GM18508 (cell line): ENCODE measurements around the gene HIPK2.
A peak's percentile ranks its signal among the peaks of the same experiment; 100 is the strongest.

Experiments used
- ATAC-seq: cut with Tn5 transposase; IDR thresholded peaks from one replicate; pipeline ENCODE4 v1.9.1; 2021; ENCODE audit warnings: moderate number of reproducible peaks; ENCODE audit not compliant: insufficient read depth, unreplicated experiment

Gene HIPK2

DNA sequence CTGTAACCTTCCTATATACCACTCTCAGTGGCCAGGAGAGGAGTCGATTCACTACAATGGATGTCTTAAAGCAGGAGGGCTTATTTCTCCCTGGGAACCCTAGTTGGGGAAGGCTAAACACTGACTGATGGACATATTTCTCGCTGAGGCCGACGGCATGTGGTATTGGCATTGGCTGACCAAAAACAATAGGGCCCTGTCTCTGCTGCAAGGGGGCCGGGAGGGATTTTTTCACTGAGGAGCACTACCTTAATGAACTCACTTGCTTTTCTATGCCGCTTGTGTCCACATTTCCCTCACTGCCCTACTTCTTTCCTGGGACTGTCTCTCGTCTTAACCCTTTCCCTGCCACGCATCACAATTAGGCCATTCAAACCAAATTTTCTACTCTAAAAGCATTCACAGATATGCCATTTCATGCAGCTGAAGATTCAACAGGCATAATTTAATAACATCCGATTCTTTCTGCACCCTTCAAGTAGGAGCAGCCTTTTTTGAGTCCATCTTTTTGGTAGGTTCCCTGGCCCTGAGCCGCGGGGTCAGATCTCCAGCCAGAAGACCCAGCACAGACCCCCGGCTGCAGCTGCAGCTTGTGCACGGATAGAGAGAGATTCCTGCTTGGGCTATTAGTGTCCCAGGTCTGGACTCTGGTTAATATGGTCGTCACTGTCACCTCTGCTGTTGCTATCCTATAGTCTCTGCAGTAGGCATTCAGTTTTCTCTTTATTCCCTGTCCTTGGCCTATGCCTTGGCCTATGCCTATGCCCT is 118.7 kb downstream of the HIPK2 start:
- no peak for ATAC-seq

DNA sequence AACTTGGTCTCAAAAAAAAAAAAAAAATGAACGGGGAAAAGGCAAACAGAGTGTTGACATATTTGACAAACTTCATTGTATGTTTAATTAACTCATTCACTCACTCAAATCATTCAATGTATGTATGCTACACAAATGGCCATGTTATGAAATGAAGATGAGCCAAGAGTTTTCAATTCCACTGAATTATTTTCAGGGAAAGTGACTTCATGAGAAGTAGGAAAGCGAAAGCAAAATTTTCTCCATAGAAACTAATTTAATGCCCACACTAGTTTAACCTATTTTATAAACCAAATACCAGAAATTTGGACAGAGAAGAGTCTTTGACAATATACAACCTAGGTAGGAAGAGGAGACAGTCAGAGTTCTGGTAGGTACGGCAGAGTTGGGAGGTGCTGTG is 119.5 kb downstream of the HIPK2 start:
- ATAC-seq, result no peak

DNA sequence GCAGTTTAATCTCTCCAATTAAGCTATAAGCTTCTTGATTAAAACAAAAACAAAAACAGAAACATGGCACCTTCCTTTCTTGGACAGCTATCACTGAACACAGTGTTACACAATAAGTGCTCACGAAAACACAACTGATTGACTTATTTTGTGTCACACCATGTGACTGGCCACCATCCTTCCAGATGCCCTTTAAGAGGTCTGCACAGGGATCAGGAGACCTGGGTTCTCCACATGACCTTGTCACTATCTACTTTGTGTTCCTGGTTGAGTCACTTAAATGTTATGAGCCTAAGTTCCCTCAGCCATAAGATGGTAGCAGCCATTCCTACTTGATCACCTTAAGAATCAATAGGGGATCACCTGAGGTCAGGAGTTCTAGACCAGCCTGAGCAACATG is 120.1 kb downstream of the HIPK2 start:
- no peak for ATAC-seq

DNA sequence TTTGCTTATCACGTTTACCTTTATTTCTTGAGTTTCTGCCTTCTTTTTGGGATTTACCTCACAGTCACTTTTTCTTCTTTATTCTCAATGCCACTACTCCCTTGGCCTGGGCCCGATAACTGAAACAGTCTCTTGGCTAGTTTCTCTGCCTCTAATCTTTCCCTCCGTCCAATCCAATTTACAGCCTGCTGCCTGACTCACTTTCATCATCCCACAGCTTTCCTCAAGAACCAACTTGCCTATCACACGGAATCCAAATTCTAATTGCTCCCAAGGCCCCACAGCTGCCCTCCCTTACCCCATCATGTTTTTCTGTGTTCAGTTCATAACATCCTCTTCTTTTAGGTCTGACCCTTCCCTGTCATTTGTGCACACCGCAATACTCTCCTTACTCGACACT is 121.4 kb downstream of the HIPK2 start:
- no peak for ATAC-seq

DNA sequence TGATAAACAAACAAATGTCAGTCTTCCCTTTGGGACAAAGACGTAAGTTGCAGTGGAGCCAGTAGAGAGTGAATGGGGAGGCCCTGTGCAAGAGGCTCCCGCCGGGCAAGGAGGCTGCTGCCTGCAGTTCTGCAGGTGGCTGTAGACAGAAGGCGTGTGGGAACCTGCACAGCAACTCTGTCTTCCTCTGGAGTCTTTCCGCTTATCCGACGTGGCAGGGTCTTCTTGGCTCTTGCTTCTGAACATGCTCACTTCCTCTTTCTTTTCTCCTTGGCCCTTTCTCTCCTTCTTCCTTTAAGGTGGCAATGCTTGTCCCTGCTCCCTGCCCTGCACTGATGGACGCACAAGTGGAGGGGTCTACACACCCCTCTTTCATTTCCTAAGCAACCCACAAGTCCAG is 122.5 kb downstream of the HIPK2 start:
- no peak for ATAC-seq

DNA sequence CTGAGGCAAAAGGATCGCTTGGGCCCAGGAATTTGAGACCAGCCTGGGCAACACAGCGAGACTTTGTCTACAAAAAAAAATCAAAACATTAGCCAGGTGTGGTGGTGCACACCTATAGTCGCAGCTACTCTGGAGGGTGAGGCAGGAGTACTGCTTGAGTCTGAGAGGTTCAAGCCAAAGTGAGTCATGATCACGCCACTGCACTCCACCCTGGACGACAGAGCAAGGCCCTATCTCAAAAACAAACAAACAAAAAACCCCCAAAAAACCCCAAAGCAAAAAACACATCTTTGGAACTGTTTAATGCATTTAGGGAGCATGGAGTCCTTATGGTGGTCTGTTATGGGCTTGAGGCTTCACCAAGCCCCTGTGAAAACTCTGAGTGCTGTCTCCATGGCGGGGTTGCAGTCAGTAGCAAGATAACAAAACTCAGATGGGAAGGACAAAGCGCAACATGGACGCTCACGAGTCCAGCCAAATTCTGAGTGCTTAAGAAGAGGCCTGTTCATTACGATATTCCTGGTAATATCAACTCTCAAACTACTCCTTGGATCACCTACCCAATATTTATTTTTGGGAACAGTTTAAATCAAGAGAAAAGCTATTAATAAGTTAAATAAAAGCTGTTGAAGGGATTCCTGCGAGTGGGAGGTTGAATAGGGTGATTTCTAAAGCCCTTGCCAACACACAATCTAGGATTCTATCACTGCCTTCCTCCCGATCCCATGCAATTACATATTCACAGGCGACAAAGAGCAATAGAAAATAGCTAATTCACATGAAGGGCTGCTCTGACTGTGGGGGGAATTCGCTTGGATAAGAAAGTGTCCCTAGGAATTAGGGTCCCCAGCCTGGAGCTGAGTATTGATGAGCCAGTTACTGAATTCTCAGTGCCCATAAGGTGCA is 123.3 kb downstream of the HIPK2 start:
- ATAC-seq, result no peak

DNA sequence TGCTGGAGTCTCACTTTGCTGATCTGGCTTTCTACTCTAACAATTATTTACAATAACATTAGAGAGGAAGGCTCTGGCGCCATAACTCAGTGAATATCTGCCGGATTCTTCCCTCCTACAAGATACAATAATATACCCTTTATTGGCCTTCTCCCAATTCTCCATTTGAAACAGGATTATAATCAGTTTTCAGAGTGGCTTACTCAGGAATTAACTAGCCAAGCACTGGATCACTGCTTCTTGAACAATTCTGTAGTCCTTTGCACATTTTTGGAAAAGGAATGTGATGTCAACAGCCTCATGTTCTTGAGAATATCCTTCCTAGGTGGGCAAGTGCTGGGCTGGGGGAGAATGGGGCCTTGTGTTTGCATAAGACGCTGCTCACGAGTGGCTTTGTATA is 125.9 kb downstream of the HIPK2 start:
- no peak for ATAC-seq

DNA sequence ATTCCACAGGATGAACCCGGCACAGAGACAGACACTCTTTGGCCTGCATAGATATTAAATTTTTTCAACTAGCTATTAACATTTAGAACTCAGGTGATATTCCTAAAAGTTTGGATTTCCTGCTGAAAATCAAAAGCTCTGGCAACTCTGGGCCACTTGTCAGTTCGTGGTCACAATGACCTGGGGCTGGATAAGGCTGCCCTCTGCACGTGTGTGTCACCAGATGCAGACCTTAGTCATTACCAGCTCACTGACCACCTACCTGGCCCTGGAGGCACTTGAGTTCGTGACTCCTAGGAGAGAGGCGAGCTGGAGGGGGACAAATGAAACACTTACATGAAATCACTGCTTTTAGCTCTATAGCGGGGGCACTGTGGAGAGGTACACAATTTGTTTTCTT is 126.5 kb downstream of the HIPK2 start:
- ATAC-seq, result no peak

DNA sequence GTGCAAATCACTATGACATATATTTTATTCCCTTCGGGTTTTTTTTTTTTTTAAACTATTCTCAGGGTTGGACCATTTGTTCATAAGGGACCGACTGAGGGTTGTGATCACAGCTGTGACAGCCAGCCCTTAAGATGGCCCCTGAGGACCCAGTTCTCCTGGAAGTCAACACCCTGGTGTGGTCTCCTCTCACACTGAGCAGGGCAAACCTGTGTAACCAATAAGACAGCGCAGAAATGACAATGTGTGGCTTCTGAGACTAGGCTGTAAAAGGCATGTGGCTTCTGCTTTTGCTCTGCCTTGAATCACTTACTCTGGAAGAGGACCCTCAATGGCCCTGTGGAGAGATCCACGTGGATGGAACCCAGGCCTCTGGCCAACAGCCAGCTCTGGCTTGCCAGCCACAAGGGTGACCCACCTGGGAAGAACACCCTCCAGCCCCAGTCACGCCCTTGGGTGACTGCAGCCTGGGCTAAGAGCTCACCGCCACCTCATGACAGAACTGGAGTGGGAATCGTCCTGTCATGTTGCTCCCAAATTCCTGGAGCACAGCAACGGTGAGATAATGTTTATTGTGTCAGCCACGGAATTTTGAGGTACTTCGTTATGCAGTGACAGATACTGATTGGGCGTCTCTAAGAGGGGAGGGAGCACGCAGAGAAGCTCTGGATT is 127.2 kb downstream of the HIPK2 start:
- ATAC-seq, result no peak

DNA sequence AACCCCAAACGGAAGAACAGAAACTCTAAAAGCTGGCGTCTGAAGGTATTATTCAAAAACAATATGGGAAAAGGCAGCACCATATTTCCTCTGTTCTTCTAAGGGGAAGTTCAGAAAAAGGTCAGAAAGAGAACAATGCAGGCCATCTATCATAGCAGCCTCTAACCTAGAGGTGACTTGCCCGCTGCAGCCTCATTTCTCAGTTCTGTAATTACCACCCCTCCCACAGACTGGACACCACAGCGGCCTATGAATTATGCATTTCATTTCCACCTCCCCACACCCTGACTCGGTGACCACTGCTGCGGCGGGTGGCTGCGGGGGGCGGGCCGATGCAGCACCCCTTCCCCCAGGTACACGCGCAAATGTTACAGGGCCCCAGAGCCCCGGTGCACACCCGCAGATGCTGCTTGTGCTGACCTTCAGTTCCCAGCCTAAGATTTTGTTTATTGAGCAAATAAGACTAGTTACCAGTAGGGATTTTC is 128.8 kb downstream of the HIPK2 start:
- ATAC-seq, result peak; percentile 91

DNA sequence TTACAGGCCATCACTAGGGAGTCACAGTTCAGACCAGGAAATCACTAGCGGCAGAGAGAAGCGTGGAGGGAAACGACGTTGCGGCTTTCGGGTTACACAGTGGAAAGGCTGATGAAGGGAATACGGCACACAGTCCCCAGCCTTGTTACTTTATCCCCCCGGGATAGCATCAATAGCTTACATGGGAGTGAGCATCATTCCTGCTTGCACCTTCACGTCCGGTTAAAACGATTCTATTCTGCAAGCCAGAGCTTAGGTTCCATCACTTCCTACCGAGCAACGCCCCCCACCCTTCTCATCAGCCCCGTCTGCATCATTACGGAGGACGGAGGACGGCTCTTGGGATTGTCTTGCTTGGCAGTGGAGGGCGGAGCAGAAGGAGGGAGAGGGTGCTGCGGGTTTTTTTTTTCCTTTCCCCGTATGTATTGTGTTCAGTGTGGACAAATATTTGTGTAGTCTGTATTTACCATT is 129.4 kb downstream of the HIPK2 start:
- no peak for ATAC-seq

DNA sequence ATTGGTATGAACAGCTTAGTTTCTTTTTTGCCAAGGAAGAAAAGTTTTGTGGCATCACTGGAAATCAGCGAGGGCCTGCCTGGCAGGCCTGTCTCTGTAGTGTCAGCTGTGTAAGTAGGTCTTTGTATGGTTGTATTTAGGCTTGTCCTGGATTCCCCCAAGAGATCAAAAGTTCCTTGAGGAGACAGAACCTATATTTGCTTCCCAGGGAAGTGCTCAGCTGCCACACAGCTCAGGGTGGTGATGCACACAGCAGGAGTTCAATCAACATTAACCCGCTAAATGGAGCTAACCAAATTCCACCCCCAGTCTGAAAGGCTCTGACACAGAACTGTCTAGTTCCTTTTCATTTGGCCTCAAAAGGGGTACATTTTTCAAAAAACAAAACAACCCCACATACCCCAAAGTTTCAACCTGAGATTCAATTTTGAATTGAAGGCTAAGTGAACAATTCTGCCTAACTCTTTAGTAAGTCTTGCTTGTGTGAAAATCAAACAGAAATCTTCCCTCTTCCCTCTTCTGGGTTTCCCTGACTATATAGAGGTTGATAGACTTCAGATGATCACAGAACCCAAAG is 129.9 kb downstream of the HIPK2 start:
- ATAC-seq, result no peak

DNA sequence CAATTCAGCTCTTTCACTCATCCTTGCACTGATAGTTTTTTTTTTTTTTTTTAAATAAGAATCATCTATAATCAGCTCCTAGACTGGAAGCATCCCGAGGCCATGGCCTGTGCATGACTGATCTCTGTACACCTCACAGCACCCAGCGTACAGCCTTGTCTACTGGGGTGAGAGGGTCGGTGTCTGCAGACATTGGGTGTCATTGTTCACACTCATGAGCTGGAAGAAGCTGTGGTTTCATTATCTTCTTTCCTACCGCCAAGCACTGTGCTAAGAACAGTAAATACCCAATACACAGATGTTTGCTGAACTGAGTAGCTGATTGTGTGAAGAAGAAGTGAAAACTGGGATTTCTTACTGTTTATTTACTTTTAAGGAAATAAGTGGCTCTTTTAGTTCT is 130.7 kb downstream of the HIPK2 start:
- no peak for ATAC-seq

DNA sequence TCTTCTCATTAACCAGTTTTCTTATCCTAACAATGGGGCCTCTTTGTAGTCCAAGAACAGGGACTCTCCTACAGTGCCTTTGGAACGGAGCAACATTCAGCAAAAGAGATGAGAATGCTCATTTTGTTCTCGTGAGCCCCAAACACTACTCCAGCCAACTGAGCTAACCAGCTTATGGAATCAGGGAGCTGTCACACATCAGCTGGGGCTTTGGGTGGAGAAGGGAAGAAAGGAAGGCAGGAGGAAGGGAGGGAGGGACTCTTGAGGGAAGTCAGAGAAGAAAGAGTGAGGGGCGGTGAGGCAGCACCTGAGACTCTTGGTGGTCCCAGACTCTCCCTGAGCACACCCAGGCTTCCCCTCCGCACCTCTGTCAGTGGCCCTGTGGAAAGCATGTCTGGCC is 131.2 kb downstream of the HIPK2 start:
- no peak for ATAC-seq

DNA sequence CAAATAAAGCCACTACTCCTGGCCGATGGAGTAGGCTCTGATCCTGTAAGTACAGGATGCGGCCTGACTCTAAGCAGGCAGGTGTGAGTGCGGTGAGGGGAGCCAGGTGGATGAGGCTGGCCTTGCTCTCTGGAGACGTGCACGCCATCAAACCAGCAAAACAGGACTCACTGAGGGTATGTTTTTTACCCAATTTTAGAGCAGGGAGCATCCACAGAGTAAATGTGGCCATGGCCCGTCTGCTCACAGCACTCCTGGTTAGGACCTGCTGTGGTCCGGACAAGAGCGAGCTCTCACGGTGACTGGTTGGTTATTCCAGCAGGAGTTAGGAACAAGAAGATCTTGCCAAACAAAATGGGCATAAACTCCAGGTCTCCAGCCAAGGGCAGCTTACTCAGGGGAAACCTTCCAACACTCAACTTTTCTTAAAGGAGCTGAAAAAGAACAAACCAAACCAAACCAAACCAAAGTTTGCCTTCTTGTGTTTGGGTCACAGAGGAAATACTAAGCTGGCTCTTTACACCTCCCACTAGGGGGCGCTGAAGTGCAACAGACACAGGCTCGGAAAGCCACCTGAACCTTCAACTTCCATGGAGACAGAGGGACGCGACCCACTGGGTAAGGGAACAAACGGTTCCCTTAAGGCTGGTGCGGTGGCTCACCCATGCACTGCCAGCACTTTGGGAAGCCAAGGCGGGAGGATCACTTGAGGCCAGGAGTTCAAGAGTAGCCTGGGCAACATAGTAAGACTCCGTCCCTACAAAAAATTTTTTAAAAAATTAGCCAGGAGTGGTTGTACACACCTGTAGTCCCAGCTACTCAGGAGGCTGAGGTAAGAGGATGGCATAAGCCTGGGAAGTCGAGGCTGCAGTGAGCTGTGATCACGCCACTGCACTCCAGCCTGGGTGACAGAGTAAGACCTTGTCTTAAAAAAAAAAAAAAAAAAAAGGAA is 131.9 kb downstream of the HIPK2 start:
- no peak for ATAC-seq

DNA sequence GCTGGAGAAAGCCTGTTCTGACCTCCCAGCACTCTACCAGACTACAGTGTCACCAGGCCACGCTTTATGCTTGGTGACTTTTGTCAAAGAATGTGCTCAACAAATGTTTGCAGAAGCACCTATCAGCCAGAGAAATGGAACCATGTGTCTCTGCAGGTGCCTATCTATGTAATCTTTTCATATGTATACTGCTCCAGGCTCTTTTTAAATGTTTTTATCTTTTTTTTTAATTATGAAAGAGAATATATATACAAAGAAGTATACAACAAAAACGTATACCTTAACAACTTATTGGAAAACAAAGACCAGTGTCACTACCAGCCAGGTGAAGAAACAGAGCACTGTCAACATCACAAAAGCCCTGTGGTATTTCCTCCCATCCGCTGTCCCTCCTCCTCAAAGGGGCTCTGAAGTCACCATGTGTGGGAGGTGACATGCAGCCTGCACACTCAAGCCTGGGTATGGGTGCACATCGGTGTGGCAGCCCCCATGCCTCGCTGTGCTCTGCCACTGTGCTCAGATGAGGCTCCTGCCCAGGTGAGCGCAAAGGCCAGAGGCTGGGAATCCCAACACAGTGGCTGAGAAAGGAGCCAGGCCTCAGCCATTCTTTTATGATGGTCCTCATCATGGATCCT is 133.7 kb downstream of the HIPK2 start:
- ATAC-seq, result no peak

DNA sequence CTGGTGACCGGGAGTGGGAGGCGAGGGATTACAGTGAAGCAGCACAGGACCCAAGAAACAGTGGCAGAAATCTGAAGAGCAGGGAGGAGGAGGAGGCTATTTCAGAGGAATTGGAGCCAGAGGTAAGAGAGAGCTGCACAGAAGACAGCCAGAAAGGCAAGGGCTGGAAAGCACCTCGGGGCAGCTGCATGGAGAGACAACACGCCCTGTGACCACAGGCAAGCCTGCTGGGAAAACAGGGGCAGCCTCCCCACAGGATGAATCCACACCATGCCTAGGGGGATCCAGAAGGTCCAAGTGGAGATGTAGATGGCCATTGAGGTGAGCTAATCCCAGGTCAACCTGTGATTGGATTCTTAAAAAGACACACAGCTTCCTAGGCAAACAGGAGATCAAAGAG is 135.5 kb downstream of the HIPK2 start:
- ATAC-seq, result no peak

DNA sequence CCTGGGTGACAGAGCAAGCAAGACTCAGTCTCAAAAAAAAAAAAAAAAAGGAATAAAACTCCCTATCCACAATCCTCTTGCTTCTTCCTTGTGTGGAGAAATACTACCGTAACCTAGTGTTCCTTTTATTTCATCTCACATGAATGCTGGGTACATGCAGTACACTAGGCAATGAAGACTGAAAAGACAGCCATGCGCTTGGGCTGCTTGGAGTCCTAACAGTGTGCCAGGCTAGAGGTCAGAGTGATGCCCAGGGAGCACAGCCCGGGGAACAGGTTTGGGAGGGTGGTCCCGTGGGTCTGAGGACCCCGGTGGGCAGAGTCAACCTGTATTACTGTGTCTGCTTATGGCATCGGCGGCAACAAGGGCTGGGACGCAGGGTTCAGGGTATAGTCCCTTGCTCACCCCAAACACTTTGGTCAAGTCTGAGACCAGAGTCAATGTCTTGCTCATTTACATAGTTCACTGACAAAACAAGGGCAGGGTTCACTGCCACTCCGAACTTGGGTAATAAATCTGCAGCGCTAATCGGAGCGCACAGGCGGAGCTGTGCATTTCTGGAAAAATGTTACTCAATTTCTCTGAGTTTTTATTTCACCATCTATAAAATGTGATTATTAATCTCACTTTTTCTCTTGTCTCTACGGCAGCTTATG is 136.3 kb downstream of the HIPK2 start:
- no peak for ATAC-seq
